DOHH2 (cell line): ENCODE results near the gene SH2D3A.

Source experiments
- CTCF ChIP-seq: fragments of 200-600 bp; sonication (generic); IDR thresholded peaks from one replicate; pipeline ENCODE4 v1.5.1; 2014; ENCODE audit warnings: antibody characterized with exemption, mild to moderate bottlenecking, low read depth, low read length; ENCODE audit not compliant: poor library complexity, severe bottlenecking
- EZH2phosphoT487 ChIP-seq: fragments of 200-600 bp; sonication (generic); IDR thresholded peaks from 2 replicates; pipeline ENCODE4 v1.6.1; 2017; ENCODE audit warnings: borderline replicate concordance, mild to moderate bottlenecking, antibody characterized with exemption, low read length, moderate library complexity, mixed read lengths

DNA sequence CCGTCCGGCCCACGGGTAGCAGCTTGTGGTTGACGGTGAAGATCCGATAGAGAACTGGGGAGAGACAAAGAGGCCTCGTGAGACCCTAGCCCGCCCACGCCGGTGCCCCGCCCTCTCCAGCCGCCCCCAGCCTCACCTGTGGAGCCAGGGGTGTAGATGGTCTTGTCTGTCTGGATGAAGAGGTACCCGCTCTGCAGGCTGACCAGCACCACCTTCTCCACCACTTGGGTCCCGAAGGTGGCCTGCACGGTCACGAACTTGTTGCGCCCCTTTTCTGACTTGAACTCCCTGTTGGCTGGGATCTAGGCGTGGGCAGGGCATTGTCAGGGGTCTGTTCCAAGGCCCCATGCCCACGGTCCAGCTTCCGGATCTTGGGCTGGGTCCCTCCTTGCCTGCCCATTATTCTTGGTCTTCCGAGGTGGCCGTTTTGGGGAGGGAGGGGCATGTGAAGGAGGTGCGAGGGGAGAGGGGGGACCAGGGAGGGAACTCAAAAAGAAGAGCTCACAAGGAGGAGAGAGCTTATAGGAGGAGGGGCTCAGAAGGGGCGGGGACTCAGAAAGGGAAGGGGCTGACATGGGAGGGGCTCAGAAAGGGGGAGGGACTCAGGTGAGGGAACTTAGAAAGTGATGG lies 49.0 kb downstream of the SH2D3A start:
- no peak for TF ChIP-seq CTCF
- TF ChIP-seq EZH2phosphoT487: no peak
